HCT116 (cell line): ENCODE results near the gene BEGAIN.

Source experiments
- CEBPB ChIP-seq: IDR thresholded peaks from 2 replicates; pipeline ENCODE4 v1.6.1; 2012; ENCODE audit warnings: low read depth
- EZH2phosphoT487 ChIP-seq: fragments of 200-600 bp; IDR thresholded peaks from 2 replicates; pipeline ENCODE4 v1.6.1; 2018; ENCODE audit warnings: antibody characterized with exemption, borderline replicate concordance
- FOSL1 ChIP-seq: IDR thresholded peaks from 2 replicates; pipeline ENCODE4 v1.6.1; 2012; ENCODE audit warnings: low read depth
- POLR2A ChIP-seq: IDR thresholded peaks from 2 replicates; pipeline ENCODE4 v1.7.0; 2011; ENCODE audit warnings: borderline replicate concordance; ENCODE audit not compliant: insufficient read depth, insufficient read length; ENCODE audit errors: extremely low read depth
- POLR2AphosphoS5 ChIP-seq: IDR thresholded peaks from 2 replicates; pipeline ENCODE4 v1.6.1; 2011; ENCODE audit warnings: mild to moderate bottlenecking, low read depth, low read length, moderate library complexity
- SIN3A ChIP-seq: IDR thresholded peaks from 2 replicates; pipeline ENCODE4 v1.6.1; 2012; ENCODE audit warnings: low read depth
- SP1 ChIP-seq: IDR thresholded peaks from 2 replicates; pipeline ENCODE4 v1.6.1; 2012; ENCODE audit warnings: low read depth
- TCF7L2 ChIP-seq: IDR thresholded peaks from 2 replicates; pipeline ENCODE4 v1.7.0; 2011; ENCODE audit warnings: borderline replicate concordance, inconsistent platforms; ENCODE audit not compliant: insufficient read depth, insufficient read length; ENCODE audit errors: extremely low read depth

- TF ChIP-seq POLR2AphosphoS5 (no peak), FOSL1 (no peak), EZH2phosphoT487 (no peak), POLR2A (no peak), CEBPB (no peak), SP1 (no peak), TCF7L2 (no peak), SIN3A (no peak)
Measured at GRCh38 chr14:100570726-100571454, 16.3 kb downstream of the BEGAIN start.
